Stimulated activated CD8-positive, alpha-beta memory T cell treated with anti-CD3 and anti-CD28 coated beads, Interleukin-4, amount 100 ng/mL, for 1 hour (primary cell): ENCODE measurements around the gene PRKRA.
A peak's percentile ranks its signal among the peaks of the same experiment; 100 is the strongest.
"Not testable (repeated sequence)": the region's sequence is repeated elsewhere in the genome, so short reads cannot be mapped to it uniquely, and the experiment has no call there.

ENCODE experiments used
- DNase-seq, 2 donors: peaks; one replicate each; pipeline ENCODE4 v3.0.0-alpha.2; 2020; ENCODE audit warnings: low read depth in 2 of 2, low spot score in 1 of 2

Gene PRKRA

DNA sequence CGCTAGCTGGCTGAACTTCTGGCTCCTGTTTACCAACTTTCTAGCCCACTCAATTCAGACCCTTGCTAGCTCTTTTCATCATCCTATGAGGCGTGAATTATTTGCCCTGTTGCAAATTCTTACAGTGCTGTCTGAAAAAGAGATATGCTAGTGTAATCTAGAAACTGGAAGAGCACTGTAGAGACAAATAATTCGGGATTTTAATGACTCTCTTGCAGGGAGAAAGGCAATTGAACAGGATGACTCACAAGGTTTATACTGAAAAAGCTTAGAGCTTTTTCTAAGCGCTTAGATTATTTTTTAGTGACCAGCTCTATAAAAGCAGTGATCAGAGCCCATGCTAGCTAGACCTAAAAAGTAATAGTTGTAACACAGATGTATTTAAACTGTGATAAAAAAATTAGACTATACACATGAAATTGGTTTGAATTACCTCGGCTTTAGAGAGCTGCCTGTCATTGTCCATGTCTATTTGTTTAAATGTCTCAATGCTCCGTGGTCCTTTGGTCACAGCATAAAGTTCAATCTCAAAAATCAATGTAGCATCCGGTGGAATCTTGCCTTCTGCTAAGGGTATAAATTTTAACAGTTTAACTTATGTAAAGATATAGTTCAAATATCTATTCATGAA is 18.4 kb upstream of the PRKRA start:
- DNase-seq: no peak

DNA sequence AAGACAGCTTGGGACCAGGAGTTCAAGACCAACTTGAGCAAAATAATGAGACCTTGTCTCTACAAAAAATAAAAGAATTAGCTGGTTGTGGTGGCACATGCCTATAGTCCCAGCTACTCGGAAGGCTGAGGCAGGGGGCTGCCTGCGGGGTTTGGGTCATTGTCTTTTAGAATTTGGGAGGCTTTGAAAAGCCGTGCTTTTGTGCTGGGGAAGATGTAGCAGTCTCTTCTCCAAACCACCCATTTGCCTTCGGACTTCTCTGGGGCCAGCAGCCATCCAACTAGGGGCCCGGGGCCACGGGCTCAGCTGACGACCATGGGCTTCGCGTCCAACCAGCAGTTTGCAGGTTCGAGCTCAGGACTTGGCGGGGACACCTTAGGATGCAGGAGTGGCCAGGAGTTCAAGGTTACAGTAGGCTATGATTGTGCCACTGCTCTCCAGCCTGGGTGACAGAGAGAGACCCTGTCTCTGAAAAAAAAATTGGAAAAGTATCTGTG is 6.5 kb upstream of the PRKRA start:
- DNase-seq: no peak

DNA sequence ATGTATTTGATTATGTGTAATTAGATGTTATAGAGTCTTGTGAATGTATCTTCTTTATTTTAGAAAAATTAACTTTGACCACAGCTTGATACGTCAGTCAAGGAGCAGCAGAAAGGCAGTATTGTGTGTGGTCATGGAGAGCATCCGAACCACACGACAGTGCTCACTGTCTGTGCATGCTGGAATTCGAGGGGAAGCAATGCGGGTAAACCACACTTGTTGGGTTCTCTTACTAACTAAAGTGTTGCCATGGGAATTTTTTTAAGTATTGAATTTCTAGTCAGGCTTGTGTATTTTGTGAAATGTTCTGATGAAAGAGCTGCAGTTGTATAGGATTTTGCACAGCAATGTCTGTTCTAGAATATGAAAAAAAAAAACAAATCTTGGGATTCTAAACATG is 5.0 kb upstream of the PRKRA start:
- DNase-seq: no peak

DNA sequence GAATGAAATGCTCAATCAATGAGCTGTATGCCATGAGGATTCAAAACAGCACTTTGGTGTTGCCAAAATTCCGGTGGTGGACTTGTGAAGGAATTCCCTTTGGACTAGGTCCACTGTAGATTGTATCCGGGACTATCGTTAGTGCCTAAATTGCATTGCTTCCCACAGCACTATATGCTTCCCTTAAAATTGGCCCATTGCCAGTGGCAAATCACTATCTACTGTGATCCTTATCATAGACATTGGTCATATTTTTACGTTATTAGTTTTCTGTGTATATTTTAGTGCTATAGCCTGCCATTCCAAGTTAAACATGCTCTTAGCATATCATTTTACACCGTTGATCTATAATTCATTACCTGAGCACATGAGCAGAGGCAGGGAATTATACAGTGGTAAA is 1.9 kb upstream of the PRKRA start:
- DNase-seq: no peak

DNA sequence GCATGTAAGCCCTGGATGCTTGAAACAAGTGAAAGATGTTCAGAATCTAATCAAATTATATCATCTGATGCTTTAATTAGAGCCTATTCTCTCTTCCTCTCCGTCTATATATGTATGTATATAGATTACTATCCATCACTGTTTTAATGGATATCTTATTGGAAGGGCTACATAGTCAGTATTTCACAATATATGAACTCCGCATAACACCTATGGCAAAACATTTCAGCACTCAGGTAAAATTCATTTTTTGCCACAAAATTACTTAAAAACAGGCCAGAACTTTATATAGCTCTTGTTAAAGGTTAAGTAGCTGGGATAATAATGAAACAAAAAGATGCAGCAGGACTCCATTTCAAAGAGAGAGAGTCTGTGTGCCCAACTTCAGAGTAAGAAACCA is 1.4 kb upstream of the PRKRA start:
- no peak for DNase-seq

DNA sequence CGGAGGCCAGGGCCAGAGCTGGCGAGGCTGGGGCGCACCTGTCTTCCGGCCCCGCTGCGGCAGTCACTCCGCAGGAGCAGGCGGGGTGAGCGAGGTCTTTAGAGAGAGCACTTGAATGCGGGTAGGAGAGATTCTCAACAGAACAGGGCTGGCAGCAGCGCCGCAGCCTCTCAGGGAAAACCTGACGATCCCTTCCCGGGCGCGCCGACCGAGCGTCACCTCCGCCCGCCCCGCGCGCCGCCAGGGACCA is 526 bp downstream of the PRKRA start:
- peak in 1 of 2 donors; percentile 51 for DNase-seq

DNA sequence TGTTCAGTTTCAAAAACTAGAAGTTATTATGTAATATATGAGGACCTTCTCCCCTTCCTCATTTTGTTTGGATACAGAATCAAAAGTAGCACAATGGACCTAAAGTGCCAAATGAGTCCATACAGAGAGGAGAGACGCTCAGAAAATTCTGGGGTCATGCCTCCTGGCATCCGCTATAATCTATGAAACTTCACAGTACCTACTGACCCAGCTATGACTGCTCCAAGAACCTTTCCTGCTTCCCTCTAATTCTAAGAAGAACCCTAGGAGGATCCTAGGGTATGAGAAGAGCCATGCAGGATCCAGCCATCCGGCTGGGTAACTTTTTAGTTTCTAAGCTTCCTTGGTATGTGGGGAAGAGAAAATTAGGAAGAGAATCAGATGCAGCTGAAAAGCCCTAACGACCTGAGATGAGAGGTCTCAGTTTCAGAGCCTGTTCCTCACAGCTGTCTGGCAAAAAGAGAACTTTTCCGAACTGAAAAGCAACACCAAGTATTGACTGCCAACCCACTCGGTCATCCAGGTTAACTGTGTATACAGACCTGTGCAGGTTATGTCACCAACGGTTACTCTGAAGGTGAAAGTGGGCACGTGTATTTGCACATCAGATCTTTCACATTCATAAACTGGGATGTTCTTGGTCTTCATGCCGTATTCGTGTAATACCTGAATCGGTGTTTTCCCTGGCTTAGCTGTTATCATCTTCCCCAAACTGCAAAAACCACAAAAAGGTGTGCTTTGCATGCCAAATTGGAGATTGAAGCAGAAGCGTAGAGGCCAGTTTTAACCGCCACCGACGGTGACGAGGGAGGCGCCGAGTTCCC is 1.1 kb downstream of the PRKRA start:
- DNase-seq: no peak

DNA sequence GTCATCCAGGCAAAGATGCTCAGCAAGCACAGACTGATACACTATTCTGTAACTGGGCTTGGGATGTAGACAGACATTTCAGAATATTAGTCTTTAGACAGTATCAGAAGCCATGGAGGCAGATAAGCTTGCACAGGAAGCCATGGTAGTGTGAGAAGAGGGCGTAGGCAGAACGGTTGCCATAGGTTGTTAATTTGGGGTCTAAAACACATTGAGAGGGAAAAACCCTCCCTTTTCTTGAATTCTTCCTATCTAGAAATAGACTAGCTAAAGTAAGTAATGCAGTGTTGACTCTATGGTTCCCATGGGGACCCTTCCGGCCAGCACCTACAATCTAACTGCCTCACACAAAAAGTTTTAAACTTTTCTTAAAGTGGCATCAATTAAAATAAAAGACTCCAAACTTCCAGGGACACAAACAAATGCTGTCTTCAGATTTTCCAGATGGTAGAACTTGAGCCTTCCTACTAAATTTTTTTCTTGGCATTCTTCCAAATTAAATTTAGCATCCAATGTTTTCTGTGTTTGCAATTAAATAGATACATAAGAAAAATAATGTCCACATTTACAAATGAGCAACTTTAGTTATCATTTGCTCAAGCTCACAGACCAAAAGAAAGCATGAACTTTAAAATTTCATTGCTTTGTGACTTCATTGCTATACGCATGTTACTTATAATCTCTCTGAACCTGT is 1.9 kb downstream of the PRKRA start:
- DNase-seq: no peak

DNA sequence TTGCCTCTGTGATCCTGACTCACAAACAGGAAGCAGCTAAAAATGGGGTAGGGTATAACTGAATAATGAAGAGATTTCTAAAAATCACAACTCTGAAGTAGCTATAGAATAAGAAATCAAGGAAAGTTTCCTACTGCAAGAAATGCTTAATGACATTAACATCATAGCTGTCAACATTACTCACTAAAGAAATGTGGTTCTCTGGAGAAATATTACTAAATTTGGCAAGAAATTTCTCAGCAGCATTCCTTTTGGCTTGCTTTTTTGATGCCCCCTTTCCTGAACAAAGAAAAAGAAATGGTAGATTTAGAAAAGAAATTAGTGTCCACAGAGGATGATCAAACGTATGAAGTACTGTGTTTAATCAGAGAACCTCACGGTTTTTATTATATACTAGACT is 9.5 kb downstream of the PRKRA start:
- no peak for DNase-seq

DNA sequence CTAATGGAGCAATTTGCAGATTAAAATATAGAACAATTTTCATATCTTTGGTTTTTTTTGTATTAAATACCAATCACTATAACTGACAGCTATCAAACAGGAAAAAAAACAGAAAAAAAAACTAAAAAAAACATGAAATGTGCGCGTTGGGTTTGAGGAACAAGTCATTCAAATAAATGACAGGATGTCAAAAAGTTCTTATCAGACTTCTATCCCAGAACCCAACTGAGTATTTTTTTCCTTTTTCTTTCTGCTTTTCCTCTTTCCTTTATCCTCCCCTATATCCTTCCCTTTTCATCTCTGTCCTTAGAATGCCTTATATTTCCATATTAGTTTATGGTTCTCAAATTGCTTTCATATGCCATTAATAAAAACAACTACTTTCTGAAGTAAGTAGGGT is 14.3 kb downstream of the PRKRA start:
- DNase-seq: no peak

DNA sequence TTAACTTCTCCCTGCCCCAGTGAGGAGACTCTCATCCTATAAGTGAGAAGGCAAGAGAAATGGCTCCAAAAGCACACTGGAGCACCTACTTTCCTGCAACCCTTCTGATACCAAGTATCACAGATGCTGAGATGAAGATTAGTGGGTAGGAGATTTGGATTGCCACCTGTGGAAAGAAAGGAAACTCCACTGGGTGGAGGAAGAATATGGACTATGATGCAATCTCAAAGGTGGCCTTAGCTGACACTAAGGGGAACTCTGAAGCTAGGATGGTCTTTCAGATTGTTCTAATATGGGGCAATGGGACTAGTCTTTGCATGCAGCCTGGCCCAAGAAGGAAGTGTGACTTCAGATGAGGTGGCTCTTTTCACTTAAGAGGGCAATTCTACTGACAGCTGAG is 21.6 kb downstream of the PRKRA start:
- DNase-seq: no peak

DNA sequence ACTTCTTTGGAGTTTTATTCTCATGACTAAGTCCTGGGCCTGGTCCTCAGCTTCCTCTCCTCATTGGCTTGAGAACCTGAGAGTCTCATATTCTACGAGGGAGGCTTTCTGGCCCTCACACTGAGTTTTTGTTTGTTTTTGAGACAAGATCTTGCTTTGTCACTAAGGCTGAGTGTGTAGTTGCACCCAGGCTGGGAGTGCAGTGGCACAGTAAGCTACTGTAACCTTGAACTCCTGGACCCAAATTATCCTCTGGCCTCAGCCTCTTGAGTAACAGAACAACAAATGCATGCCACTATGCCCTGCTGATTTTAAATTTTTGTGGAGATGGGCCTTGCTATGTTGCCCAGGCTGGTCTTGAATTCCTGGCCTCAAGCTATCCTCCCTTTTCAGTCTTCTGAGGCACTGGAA is 22.6 kb downstream of the PRKRA start:
- no peak for DNase-seq

DNA sequence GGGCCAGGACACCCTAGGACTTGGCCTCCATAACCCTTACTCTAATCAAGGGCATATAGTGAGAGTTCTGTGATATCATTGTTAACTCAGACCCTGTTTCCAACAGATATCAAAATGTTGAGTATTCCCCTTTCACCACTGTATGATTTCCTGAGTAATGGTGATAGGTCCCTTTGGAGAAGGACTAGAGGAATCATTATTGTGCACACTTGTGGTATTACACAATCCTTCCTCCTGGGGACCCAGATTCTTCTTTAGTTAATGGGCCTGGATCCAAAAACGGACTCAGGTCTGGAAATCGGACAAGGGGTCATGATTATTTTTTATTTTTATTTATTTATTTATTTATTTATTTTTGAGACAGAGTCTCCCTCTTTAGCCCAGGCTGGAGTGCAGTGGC is 23.5 kb downstream of the PRKRA start:
- DNase-seq: no peak

DNA sequence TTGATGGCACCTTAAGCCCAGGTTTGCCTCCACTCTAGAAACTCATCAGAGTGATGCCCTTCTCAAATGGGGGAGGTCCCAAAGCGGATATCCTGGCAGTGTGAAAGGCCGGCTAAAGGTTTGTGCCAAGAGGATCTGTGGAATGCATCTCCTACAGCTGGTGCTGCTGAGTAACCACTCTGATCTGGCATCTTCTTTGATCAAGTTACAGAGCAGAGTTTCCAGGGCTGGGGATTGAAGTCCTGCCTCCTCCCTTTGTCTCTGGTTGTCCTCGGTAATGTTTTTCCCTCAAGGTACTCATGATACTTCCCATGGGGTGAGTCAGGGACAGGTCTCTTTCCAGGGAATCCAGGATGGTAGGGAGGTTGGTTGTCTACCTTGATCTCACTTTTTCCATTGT is 24.6 kb downstream of the PRKRA start:
- no peak for DNase-seq

DNA sequence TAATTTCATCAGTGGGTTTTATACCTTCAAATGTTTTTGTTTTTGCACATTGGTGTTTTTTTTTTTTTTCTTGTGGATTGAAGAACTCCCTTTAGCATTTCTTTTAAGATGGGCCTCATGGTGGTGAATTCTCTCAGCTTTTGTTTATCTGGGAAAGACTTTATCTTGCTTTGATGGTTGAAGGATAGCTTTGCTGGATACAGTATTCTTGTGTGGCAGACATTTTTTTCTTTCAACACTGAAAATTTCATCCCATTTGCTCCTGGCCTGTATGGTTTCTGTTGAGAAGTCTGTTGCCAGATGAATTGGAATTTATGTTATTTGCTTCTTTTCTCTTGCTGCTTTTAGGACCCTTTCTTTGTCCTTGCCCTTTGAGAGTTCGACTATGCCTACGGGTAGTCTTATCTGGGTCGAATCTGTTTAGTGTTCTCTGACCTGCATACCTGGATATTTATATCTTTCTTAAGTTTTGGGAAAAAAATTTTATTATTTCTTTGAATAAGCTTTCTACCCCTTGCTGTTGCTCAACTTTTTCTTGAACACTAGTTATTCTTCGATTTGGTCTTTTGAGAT is 25.6 kb downstream of the PRKRA start:
- no peak for DNase-seq

DNA sequence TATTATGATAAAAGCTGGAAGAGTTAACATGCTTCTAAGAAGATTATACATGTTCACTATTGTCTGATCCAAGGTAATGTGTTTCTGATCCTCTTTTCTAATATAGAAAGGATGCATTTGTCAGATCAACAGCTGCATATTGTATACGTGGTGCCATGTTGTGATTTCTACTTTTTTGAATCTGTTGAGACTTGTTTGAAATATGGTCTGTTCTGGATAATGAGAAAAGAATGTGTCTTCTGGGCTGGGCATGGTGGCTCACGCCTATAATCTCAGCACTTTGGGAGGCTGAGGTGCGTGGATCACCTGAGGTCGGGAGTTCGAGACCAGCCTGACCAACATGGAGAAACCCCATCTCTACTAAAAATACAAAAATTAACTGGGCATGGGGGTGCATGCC is 27.2 kb downstream of the PRKRA start:
- DNase-seq: not testable (repeated sequence)

DNA sequence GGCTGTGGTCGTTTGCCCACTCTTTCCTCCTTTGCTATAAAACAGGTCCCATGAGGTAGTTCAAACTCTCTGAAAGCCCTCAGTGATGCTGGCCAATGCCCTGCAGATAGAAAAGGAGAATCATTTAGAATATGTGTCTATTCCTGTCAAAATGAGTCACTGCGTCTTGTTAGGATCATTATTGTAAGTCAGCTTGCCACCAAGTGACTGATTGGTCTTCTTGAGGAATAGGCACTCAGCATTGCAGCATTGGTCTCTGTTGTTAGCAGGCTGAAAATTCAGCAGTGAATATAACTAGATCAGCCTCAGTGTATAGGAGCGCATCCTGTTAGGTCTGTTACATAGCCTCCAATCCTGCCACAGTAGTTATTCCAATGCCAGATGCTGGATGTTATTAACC is 28.9 kb downstream of the PRKRA start:
- DNase-seq: no peak

DNA sequence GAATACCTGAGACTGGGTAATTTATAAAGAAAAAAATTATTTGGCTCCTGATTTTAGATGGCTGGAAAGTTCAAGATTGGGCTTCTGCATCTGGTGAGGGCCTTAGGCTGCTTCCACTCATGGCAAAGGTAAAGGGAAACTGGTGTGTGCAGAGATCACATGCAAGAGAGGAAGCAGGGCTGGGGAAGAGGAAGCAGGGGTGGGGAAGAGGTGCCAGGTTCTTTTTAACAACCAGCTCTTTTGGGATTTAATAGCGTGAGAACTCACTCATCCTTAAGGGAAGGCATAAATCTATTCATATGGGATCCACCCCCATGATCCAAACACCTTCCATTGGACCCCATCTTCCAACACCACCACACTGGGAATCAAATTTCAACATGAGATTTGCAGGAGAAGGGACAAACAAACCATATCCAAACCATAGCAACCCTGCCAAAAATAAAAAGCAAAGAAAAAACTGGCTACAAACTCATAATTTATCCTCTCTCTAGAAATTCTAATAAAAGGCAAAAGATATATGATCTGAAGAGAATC is 30.4 kb downstream of the PRKRA start:
- no peak for DNase-seq

DNA sequence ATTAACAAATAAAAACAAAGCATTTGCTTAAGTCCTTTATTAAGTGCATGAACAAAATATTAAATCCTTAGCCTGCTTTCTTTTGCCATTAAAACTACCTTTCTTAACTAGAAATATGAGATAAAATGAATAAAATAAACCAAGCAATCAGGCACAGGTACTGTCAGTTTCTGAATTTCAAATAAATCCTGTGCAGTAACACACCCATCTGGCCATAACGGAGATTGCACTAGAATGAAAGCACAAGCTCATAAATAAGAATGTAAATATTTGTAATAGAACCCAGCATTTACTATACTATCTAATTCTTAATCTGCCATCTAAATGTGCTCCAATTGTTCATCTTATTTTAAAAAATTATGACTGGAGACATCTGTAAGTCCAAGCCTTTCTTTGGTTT is 31.9 kb downstream of the PRKRA start:
- no peak for DNase-seq

DNA sequence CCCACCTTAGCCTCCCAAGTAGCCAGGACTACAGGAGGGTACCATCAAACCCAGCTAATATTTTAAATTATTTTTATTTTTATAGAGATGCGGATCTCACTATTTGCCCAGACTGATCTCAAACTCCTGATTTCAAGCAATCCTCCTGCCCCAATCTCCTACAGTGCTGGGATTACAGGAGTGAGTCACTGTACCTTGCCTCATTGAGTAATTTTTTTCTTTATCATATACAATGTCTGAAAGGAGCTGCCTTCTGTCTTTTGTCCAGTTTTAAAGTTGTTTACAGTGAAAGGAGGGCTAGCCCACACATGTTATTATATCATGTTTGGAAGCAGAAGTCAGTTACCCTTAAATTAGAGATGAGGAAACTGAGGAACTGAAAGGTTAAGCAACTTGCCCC is 32.5 kb downstream of the PRKRA start:
- no peak for DNase-seq

DNA sequence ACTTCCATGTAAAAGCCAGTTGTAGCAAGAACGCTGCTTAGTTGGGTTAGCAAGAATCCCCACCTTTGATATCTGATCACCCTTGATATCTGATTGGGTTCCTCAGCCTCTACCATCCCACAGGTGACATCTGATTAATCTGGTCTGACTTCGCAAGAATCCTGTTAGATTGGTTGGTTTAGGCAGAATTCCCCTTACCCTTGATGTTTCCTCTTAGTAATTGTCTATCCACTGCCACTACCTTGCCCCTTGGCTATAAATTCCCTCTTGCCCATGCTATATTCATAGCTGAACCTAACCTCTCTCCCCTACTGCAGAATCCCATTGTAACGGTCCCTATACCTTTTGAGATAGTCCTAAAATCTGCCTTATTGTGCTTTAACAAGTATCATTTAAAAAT is 33.1 kb downstream of the PRKRA start:
- no peak for DNase-seq

DNA sequence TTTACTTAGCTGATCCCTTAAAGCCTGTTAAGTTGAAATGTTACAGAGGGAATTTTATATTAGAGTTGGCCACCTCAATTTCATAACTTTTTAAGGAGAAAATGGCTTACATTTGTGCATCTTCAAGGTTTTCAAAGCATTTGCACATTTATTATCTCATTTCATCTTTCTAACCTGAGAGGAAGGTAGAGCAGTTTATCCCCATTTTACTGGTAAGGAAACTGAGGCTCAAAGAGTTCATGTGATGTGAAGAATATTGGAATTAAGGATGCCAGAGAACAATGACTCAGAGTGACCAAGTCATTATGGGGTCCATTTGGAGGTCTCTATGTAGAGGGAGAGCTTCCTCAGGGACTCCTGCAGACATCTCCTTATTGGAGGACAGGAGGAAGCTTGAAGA is 35.0 kb downstream of the PRKRA start:
- DNase-seq: no peak
